ENCODE results near the gene RALGAPB. TPM values are rescaled to one million over a fixed set of nuclear protein-coding genes. Genes with fewer than 3 reads are reported as not detected.
"Not testable (repeated sequence)": the region's sequence is repeated elsewhere in the genome, so short reads cannot be mapped to it uniquely, and the experiment has no call there.

The RALGAPB gene
- total RNA-seq, 1 donor from 2014 or later = 21.4 TPM

DNA sequence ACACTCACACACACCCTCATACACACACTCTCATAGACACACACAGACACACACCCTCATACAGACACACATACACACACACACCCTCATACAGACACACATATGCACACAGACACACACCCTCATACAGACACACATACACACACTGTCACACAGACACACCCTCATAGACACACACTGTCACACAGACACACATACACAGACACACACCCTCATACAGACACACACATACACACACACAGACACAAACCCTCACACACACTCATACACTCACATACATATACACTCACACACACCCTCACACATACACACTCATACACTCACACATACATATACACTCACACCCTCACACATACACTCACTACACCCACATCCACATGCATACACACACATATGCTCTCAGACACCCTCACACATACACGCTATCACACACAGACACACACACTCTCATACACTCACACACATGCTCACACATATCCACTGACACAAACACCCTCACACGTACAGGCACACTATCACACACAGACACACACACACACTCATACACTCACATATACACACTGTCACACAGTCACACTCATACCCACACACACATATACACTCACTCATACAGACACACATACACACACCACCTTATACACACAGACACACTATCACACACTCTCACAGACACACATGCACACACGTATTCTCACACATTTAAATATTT, 117.5 kb downstream of the RALGAPB start:
- Histone ChIP-seq H3K27me3 (ENCODE audit: low read depth) (peaks cover 30% of the 10 kb centered on the region), H3K9me3 (replicated peaks) (no peaks in the 10 kb centered on the region), H3K4me3 (no peak overlapping the region), H3K27ac (replicated peaks) (no peak overlapping the region), H3K36me3 (no peaks in the 10 kb centered on the region), H3K4me1 (no peaks in the 10 kb centered on the region)
- TF ChIP-seq, protein P1, sequence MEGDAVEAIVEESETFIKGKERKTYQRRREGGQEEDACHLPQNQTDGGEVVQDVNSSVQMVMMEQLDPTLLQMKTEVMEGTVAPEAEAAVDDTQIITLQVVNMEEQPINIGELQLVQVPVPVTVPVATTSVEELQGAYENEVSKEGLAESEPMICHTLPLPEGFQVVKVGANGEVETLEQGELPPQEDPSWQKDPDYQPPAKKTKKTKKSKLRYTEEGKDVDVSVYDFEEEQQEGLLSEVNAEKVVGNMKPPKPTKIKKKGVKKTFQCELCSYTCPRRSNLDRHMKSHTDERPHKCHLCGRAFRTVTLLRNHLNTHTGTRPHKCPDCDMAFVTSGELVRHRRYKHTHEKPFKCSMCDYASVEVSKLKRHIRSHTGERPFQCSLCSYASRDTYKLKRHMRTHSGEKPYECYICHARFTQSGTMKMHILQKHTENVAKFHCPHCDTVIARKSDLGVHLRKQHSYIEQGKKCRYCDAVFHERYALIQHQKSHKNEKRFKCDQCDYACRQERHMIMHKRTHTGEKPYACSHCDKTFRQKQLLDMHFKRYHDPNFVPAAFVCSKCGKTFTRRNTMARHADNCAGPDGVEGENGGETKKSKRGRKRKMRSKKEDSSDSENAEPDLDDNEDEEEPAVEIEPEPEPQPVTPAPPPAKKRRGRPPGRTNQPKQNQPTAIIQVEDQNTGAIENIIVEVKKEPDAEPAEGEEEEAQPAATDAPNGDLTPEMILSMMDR (IDR thresholded peaks at IDR 0.05; ENCODE audit: borderline replicate concordance) = no peak
- intact Hi-C loops (cut with micrococcal nuclease) = no loop called here
- DNase-seq = no peak

DNA sequence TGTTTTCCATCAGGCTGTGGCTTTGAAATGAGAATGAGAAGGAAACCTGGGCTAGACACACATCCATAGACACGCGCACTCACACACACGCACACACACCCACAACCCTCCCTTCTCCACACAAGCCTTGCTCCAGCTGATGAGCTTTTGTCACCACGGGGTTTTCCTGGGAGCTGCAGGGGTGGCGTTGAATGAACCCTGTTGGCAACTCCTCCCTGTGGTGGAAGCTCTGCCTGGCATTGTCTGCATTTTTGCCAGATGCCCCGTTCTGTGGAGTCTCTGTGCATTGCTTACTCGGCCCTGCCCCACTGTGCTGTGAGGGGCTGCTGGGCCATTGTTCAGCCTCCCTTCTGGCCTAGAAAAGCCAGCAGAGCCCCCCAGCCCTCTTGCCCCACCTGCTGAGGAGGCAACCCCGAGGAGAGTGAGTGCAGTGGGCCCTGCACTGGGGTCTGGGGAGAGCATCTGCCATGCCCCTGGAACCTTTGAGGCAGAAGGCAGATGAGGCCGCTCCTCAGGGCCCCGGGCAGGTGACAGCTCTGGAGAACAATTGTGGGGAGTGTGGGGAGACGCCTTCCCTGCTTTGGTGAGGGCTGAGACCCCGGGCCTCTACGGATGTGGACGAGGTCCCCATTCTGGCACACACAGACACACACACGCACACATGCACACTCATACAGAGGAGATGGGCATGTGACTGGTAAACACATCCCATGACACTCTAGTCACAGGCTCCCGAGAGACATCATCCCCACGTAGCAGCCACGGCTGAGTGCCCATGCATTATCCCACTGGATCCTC, 118.2 kb downstream of the RALGAPB start:
- no peak overlapping the region for H3K4me3 ChIP-seq
- peaks cover 25% of the 10 kb centered on the region for H3K27me3 ChIP-seq (ENCODE audit: low read depth)
- intact Hi-C loops (cut with micrococcal nuclease) = no loop called here
- no peak for DNase-seq
- TF ChIP-seq, protein P1 (IDR thresholded peaks at IDR 0.05; ENCODE audit: borderline replicate concordance) = no peak
- no peaks in the 10 kb centered on the region for H3K36me3 ChIP-seq
- no peaks in the 10 kb centered on the region for H3K9me3 ChIP-seq (replicated peaks)
- H3K27ac ChIP-seq (replicated peaks) = no peak overlapping the region
- H3K4me1 ChIP-seq = no peaks in the 10 kb centered on the region

DNA sequence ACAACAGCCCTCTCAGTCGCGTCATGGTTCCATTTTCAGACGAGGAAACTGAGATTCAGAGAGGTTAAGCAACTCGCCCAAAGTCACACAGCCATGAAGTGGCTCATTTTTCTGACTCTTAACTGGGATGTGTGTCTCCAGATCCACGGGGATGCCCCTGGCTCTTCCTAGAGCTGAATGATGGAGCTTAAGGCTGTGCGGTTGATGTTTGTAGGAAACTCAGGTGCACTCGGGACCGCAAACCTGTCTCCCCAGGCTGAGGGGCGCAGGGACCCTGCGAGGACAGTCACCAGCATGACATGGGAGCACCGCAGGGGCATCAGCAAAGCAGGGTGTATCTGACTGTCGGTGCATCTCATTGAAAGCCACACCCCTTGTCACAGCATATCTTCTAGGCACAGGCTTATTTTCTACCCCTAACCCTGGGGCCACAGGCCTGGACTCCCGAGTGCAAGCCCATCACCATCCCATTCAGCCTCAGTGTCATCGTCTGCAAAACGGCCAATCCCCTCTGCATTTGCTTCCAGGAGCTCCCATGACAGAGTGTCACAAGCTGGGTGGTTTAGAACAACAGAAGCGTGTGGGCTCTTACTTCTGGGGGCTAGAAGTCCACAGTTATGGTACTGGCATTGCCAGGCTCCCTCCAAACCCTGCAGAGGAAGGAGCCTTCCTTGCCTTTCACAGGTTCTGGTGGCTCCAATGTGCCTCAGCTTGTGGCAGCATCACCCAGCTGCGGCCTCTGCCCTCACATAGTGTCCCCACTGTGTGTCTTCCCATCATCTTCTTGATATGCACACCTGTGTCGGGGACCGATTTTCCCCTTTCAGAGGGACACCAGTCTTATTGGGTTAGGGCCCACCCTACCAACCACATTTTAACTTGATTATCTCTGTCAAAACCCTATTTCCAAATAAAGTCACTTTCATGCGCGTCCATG, 119.1 kb downstream of the RALGAPB start:
- no peaks in the 10 kb centered on the region for H3K9me3 ChIP-seq (replicated peaks)
- no peaks in the 10 kb centered on the region for H3K4me1 ChIP-seq
- intact Hi-C loops (cut with micrococcal nuclease) = no loop called here
- peaks cover 21% of the 10 kb centered on the region for H3K27me3 ChIP-seq (ENCODE audit: low read depth)
- H3K27ac ChIP-seq (replicated peaks) = no peak overlapping the region
- no peak for DNase-seq
- no peaks in the 10 kb centered on the region for H3K36me3 ChIP-seq
- TF ChIP-seq, protein P1 (IDR thresholded peaks at IDR 0.05; ENCODE audit: borderline replicate concordance) = no peak
- H3K4me3 ChIP-seq = no peak overlapping the region

DNA sequence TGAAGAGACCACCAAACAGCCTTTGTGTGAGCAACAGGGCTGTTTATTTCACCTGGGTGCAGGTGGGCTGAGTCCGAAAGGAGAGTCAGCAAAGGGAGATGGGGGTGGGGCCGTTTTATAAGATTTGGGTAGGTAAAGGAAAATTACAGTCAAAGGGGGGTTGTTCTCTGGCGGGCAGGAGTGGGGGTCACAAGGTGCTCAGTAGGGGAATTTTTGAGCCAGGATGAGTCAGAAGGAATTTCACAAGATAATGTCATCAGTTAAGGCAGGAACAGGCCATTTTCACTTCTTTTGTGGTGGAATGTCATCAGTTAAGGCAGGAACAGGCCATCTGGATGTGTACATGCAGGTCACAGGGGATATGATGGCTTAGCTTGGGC, 119.8 kb downstream of the RALGAPB start:
- H3K4me3 ChIP-seq; intact Hi-C loops (cut with micrococcal nuclease); H3K36me3 ChIP-seq; H3K9me3 ChIP-seq (replicated peaks); H3K4me1 ChIP-seq; H3K27ac ChIP-seq (replicated peaks); DNase-seq: not testable (repeated sequence)
- peaks cover 21% of the 10 kb centered on the region for H3K27me3 ChIP-seq (ENCODE audit: low read depth)

DNA sequence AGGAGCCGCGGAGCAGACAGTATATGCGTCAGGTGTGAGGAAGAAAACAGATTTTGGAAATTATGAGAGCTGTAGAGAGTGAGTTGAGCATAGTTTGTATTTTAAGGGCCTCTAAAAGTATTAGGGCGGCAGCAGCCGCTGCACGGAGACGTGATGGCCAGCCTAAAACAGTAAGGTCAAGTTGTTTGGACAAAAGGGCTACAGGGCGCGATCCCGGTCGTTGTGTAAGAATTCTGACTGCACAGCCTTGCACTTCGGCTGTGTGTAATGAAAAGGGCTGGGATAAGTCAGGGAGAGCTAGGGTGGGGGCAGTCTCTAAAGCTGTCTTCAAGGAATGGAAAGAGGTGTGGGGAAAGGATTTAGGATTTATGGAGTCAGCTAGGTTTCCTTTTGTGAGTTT, 121.6 kb downstream of the RALGAPB start:
- H3K4me1 ChIP-seq; H3K4me3 ChIP-seq; H3K36me3 ChIP-seq; H3K27ac ChIP-seq (replicated peaks); H3K9me3 ChIP-seq (replicated peaks); intact Hi-C loops (cut with micrococcal nuclease); DNase-seq: not testable (repeated sequence)
- peaks cover 25% of the 10 kb centered on the region for H3K27me3 ChIP-seq (ENCODE audit: low read depth)

DNA sequence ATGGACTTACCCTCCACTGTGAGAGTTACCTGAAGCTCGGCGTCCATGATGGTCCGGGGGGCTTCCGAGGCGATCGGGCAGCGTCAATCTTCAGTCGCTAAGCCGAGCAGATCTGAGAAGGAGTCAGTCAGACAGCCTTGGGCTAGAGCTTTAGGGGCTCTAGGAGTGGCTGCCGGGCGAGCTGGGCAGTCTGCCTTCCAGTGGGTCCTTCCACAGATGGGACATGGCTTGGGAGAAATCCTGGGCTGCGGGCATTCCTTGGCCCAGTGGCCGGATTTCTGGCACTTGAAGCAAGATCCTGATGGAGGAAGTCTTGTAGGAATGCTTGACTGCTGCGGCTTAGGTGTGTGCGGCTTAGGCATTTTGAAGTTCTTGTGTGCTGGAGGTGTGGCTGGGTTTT, 123.2 kb downstream of the RALGAPB start:
- H3K4me3 ChIP-seq; DNase-seq; intact Hi-C loops (cut with micrococcal nuclease); H3K36me3 ChIP-seq; H3K4me1 ChIP-seq; H3K27ac ChIP-seq (replicated peaks); H3K9me3 ChIP-seq (replicated peaks): not testable (repeated sequence)
- H3K27me3 ChIP-seq (ENCODE audit: low read depth) = peaks cover 29% of the 10 kb centered on the region
